ENCODE results near the gene ZNF529. TPM values are rescaled to one million over a fixed set of nuclear protein-coding genes. Genes with fewer than 3 reads are reported as not detected.

ZNF529 gene
- total and polyA plus RNA-seq, 2 of the 13 experiments (the other 11 are each of a cell fraction or from before 2014, with no cell fraction given) = 9.3 to 10.6 TPM

- TF ChIP-seq ZBTB14 (CRISPR knock-in tag; IDR thresholded peaks at IDR 0.05) (peak; percentile 87), PHF20 (CRISPR knock-in tag; IDR thresholded peaks at IDR 0.05) (0 out of 2 replicates have a peak, but pooled peaks have one; percentile 19), ZNF605 (CRISPR knock-in tag; IDR thresholded peaks at IDR 0.05) (no peak), ZNF30 (CRISPR knock-in tag; IDR thresholded peaks at IDR 0.05) (peak; percentile 24; the same call in 1 of the 2 replicates), NR2C2 (CRISPR knock-in tag; IDR thresholded peaks at IDR 0.05; ENCODE audit: borderline replicate concordance) (peak; percentile 70), POLR2G (IDR thresholded peaks at IDR 0.05; ENCODE audit: low read depth, low read length) (peak; percentile 91), ZNF329 (CRISPR knock-in tag; IDR thresholded peaks at IDR 0.05; ENCODE audit: low read depth) (no peak), PHF21A (CRISPR knock-in tag; IDR thresholded peaks at IDR 0.05) (peak; percentile 56), SP140L (CRISPR knock-in tag; IDR thresholded peaks at IDR 0.05; ENCODE audit: borderline replicate concordance) (no peak), BRD4 (CRISPR knock-in tag; IDR thresholded peaks at IDR 0.05) (no peak), ZNF546 (CRISPR knock-in tag; conservative IDR thresholded peaks at IDR 0.05) (peak; percentile 65; the same call in 1 of the 2 replicates), ATF7 (IDR thresholded peaks at IDR 0.05) (no peak), ATF7 (CRISPR knock-in tag; IDR thresholded peaks at IDR 0.05) (peak; percentile 50; the same call in 1 of the 2 replicates), MXD1 (CRISPR knock-in tag; IDR thresholded peaks at IDR 0.05) (0 out of 2 replicates have a peak, but pooled peaks have one; percentile 49), ZNF280B (CRISPR knock-in tag; IDR thresholded peaks at IDR 0.05; ENCODE audit: borderline replicate concordance) (0 out of 2 replicates have a peak, but pooled peaks have one; percentile 17), ZNF333 (CRISPR knock-in tag; IDR thresholded peaks at IDR 0.05; ENCODE audit: borderline replicate concordance) (peak; percentile 39; the same call in 1 of the 2 replicates), ZFP91 (CRISPR knock-in tag; IDR thresholded peaks at IDR 0.05; ENCODE audit: borderline replicate concordance) (peak; percentile 80; the same call in 1 of the 2 replicates), DMAP1 (CRISPR knock-in tag; IDR thresholded peaks at IDR 0.05) (peak; percentile 34; the same call in 1 of the 2 replicates), DR1 (CRISPR knock-in tag; IDR thresholded peaks at IDR 0.05) (0 out of 2 replicates have a peak, but pooled peaks have one; percentile 30), RNF219 (CRISPR knock-in tag; IDR thresholded peaks at IDR 0.05) (no peak), HES4 (CRISPR knock-in tag; IDR thresholded peaks at IDR 0.05; ENCODE audit: borderline replicate concordance) (0 out of 2 replicates have a peak, but pooled peaks have one; percentile 13), SAP130 (CRISPR knock-in tag; IDR thresholded peaks at IDR 0.05; ENCODE audit: low read depth) (peak; percentile 13; the same call in 1 of the 2 replicates), ELF3 (CRISPR knock-in tag; IDR thresholded peaks at IDR 0.05) (no peak)
Measured at GRCh38 chr19:36605101-36605876, 32.2 kb upstream of the ZNF529 start, which contains the start of gene ZNF382 (continued).

All from HepG2 (cell line).